Smooth muscle cell (in vitro differentiated cells): ENCODE results near the gene FOXJ3. TPM values are rescaled to one million over a fixed set of nuclear protein-coding genes. Genes with fewer than 3 reads are reported as not detected.

Source experiments
- DNase-seq: peaks from one replicate; lab custom pipeline; 2025; ENCODE audit not compliant: unreplicated experiment; lab: John Stamatoyannopoulos, UW
- H2AFZ ChIP-seq: fragments of 200-600 bp; sonication (generic); 2 replicates; pipeline ENCODE4 v1.6.0; 2016; ENCODE audit warnings: antibody characterized with exemption, low read depth, mild to moderate bottlenecking
- H3F3A ChIP-seq: fragments of 200-600 bp; sonication (generic); 2 replicates; pipeline ENCODE4 v1.6.0; 2017; ENCODE audit warnings: antibody characterized with exemption, low read depth
- H3K27ac ChIP-seq: fragments of 200-600 bp; sonication (generic); 2 replicates; pipeline ENCODE4 v1.5.1; 2016; ENCODE audit warnings: low read depth, mild to moderate bottlenecking
- H3K27me3 ChIP-seq: fragments of 200-600 bp; sonication (generic); 2 replicates; pipeline ENCODE4 v1.6.1; 2016; ENCODE audit warnings: low read depth, mild to moderate bottlenecking
- H3K36me3 ChIP-seq: fragments of 200-600 bp; sonication (generic); 2 replicates; pipeline ENCODE4 v1.5.1; 2016; ENCODE audit warnings: low read depth
- H3K4me1 ChIP-seq: fragments of 200-600 bp; sonication (generic); 2 replicates; pipeline ENCODE4 v1.5.1; 2016; ENCODE audit warnings: low read depth
- H3K4me2 ChIP-seq: fragments of 200-600 bp; sonication (generic); 2 replicates; pipeline ENCODE4 v1.6.0; 2016; ENCODE audit warnings: mild to moderate bottlenecking
- H3K4me3 ChIP-seq: fragments of 200-600 bp; sonication (generic); 2 replicates; pipeline ENCODE4 v1.5.1; 2016; ENCODE audit warnings: mild to moderate bottlenecking
- H3K79me2 ChIP-seq: fragments of 200-600 bp; sonication (generic); 2 replicates; pipeline ENCODE4 v1.6.0; 2016; ENCODE audit warnings: low read depth, mild to moderate bottlenecking
- H3K9ac ChIP-seq: fragments of 200-600 bp; sonication (generic); 2 replicates; pipeline ENCODE4 v1.6.0; 2016; ENCODE audit warnings: low read depth
- H3K9me3 ChIP-seq: fragments of 200-600 bp; sonication (generic); replicated peaks from 2 replicates; pipeline ENCODE4 v1.5.1; 2016; ENCODE audit warnings: low read depth
- H4K20me1 ChIP-seq: fragments of 200-600 bp; sonication (generic); 2 replicates; pipeline ENCODE4 v1.6.0; 2016; ENCODE audit warnings: low read depth
- CTCF ChIP-seq: fragments of 200-600 bp; sonication (generic); IDR thresholded peaks from 2 replicates; pipeline ENCODE4 v1.5.1; 2017; ENCODE audit warnings: borderline replicate concordance, mild to moderate bottlenecking, antibody characterized with exemption; ENCODE audit not compliant: insufficient read depth, poor library complexity, severe bottlenecking
- WGBS: methylation state at CpG from one replicate; pipeline ENCODE4 v1.1.7; 2016; ENCODE audit warnings: low lambda C conversion rate; 5-methylcytosine and 5-hydroxymethylcytosine counted together
- polyA plus RNA-seq: library from polyadenylated mRNA; unstranded; fragments of >200 nt; fragmentation: Nextera tagmentation; extraction: Ambion mirVana; gene quantifications from 2 replicates; pipeline ENCODE4 v1.2.1, GENCODE V29; 2016
- total RNA-seq: library from RNA; depleted of rRNA; stranded (reverse); fragments of >200 nt; gene quantifications from 2 replicates; pipeline ENCODE4 v1.2.3, GENCODE V29; 2014

FOXJ3 gene
- total and polyA plus RNA-seq, 2 experiments from 2014 or later = 19.3 to 40.9 TPM

- Histone ChIP-seq H3K4me3 (no peak overlapping the region), H3K4me2 (peak overlapping the region; percentile 35), H3K36me3 (no peaks in the 10 kb centered on the region), H3K27ac (peak overlapping the region; percentile 42), H3K79me2 (no peaks in the 10 kb centered on the region), H3K27me3 (no peaks in the 10 kb centered on the region), H4K20me1 (peaks cover 42% of the 10 kb centered on the region), H3K4me1 (peaks cover 6% of the 10 kb centered on the region), H3K9me3 (no peaks in the 10 kb centered on the region), H2AFZ (no peak overlapping the region), H3F3A (peaks cover 16% of the 10 kb centered on the region), H3K9ac (no peak overlapping the region)
- WGBS = 35% methylated on average over 6 of the region's 6 CpGs
- TF ChIP-seq CTCF = no peak
- no peak for DNase-seq
Measured at GRCh38 chr1:42177541-42177981, 157.5 kb downstream of the FOXJ3 start.

DNA sequence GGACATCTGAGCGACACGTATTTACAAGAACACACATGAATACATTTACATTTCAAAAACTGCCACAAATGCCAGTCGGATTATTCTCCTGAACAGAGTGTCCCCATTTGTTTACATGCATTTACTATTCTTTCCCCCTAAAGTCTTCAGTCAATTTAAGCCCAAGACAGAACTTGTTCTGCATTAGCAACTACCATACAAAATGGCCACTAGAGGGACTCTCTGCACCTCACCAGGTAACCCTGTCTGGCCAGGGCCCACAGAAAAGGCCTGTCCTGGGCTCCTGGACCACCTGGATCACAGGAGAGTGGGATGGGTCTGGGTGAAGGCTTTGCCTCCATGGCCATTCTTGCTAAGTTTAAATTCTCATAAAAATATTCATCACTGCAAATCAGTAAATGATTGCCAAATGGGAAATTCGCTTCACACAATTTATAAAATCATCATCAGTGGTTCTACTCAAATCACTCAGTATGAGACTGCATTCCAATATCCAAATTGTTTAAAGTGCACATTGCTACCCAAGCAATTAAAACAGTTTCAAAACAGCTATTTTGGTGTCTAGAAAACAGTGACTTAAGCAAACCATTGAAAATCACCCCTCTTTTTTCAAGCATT, 158.0 kb downstream of the FOXJ3 start:
- peaks cover 6% of the 10 kb centered on the region for H3K4me1 ChIP-seq
- H3K27ac ChIP-seq = peak overlapping the region; percentile 42
- H3K79me2 ChIP-seq = no peaks in the 10 kb centered on the region
- no peaks in the 10 kb centered on the region for H3K9me3 ChIP-seq
- no peaks in the 10 kb centered on the region for H3K36me3 ChIP-seq
- H4K20me1 ChIP-seq = peaks cover 42% of the 10 kb centered on the region
- WGBS = 84% methylated on average over 4 of the region's 4 CpGs
- peaks cover 16% of the 10 kb centered on the region for H3F3A ChIP-seq
- peak overlapping the region; percentile 35 for H3K4me2 ChIP-seq
- H3K27me3 ChIP-seq = no peaks in the 10 kb centered on the region
- DNase-seq = no peak
- no peak overlapping the region for H3K4me3 ChIP-seq
- no peak overlapping the region for H3K9ac ChIP-seq
- no peak overlapping the region for H2AFZ ChIP-seq
- peak; percentile 74 for TF ChIP-seq CTCF

GRCh38 chr1:42175314-42176054, 159.6 kb downstream of the FOXJ3 start:
- Histone ChIP-seq H3K36me3 (no peaks in the 10 kb centered on the region), H3K4me1 (peaks cover 6% of the 10 kb centered on the region), H3K9me3 (no peaks in the 10 kb centered on the region), H3K27me3 (no peaks in the 10 kb centered on the region), H2AFZ (no peak overlapping the region), H3K79me2 (no peaks in the 10 kb centered on the region), H4K20me1 (peaks cover 42% of the 10 kb centered on the region), H3K4me2 (no peak overlapping the region), H3K4me3 (no peak overlapping the region), H3K9ac (no peak overlapping the region), H3K27ac (no peak overlapping the region), H3F3A (peaks cover 12% of the 10 kb centered on the region)
- no peak for DNase-seq
- WGBS = 85% methylated on average over 7 of the region's 7 CpGs
- no peak for TF ChIP-seq CTCF
